ENCODE measurements around the gene SMDT1.
"Not testable (repeated sequence)": the region's sequence is repeated elsewhere in the genome, so short reads cannot be mapped to it uniquely, and the experiment has no call there.

SMDT1 gene

GRCh38 chr22:42115420-42115830, 35.9 kb downstream of the SMDT1 start:
- DNase-seq: not testable (repeated sequence)

GRCh38 chr22:42116848-42117424, 37.4 kb downstream of the SMDT1 start:
- DNase-seq: no peak

- not testable (repeated sequence) for DNase-seq
Measured at GRCh38 chr22:42120231-42121021, 40.9 kb downstream of the SMDT1 start.

- not testable (repeated sequence) for DNase-seq
Measured at GRCh38 chr22:42123529-42123928, 44.0 kb downstream of the SMDT1 start.

- no peak for DNase-seq
Measured at GRCh38 chr22:42127606-42128005, 48.1 kb downstream of the SMDT1 start.

- not testable (repeated sequence) for DNase-seq
Measured at GRCh38 chr22:42128007-42128406, 48.5 kb downstream of the SMDT1 start.

GRCh38 chr22:42128776-42129694, 49.5 kb downstream of the SMDT1 start:
- DNase-seq: not testable (repeated sequence)

GRCh38 chr22:42130182-42130581, 50.7 kb downstream of the SMDT1 start:
- not testable (repeated sequence) for DNase-seq

- not testable (repeated sequence) for DNase-seq
Measured at GRCh38 chr22:42130639-42131431, 51.3 kb downstream of the SMDT1 start, which contains the start of gene CYP2D6. TSS of gene CYP2D6 (minus strand) at chr22:42130810. CDS start at chr22:42130791, 19 bp downstream.

- DNase-seq: no peak
Measured at GRCh38 chr22:42131562-42131961, 52.1 kb downstream of the SMDT1 start.

- no peak for DNase-seq
Measured at GRCh38 chr22:42132457-42132856, 53.0 kb downstream of the SMDT1 start.

Data from GDM1 (cell line).